Measurements from ENCODE around the gene ERH. TPM values are rescaled to one million over a fixed set of nuclear protein-coding genes. Genes with fewer than 3 reads are reported as not detected.

ERH gene
- total RNA-seq, 1 donor from 2014 or later = 282 TPM

DNA sequence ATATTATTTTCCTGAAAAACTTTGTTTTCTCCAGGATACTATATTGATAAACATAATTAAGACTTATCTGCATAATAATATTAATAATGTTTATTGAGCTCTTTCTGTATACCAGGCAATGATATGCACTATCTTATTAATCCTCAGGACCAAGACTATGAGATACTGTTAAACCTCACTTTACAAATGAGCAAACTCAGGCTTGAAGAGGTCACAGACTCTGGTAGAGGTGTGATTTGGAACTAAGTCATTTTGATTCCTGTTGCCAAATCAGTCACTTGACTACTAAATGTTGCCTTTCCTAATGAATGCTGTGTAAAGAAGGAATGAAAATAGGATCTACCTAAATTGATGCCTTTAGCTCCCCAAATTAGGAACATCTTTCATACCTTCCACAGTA, 7.7 kb upstream of the ERH start:
- Mint-ChIP-seq H3K36me3 (ENCODE audit: low read depth, unreplicated experiment) (peaks cover 7% of the 10 kb centered on the region), H3K4me3 (ENCODE audit: unreplicated experiment) (no peak overlapping the region), H3K9me3 (ENCODE audit: unreplicated experiment) (no peaks in the 10 kb centered on the region), H3K27me3 (ENCODE audit: unreplicated experiment) (no peaks in the 10 kb centered on the region), H3K27ac (ENCODE audit: unreplicated experiment) (no peak overlapping the region), H3K4me1 (ENCODE audit: unreplicated experiment) (peaks cover 3% of the 10 kb centered on the region)
- DNase-seq (ENCODE audit: low spot score) = no peak
- TF ChIP-seq, protein P1, sequence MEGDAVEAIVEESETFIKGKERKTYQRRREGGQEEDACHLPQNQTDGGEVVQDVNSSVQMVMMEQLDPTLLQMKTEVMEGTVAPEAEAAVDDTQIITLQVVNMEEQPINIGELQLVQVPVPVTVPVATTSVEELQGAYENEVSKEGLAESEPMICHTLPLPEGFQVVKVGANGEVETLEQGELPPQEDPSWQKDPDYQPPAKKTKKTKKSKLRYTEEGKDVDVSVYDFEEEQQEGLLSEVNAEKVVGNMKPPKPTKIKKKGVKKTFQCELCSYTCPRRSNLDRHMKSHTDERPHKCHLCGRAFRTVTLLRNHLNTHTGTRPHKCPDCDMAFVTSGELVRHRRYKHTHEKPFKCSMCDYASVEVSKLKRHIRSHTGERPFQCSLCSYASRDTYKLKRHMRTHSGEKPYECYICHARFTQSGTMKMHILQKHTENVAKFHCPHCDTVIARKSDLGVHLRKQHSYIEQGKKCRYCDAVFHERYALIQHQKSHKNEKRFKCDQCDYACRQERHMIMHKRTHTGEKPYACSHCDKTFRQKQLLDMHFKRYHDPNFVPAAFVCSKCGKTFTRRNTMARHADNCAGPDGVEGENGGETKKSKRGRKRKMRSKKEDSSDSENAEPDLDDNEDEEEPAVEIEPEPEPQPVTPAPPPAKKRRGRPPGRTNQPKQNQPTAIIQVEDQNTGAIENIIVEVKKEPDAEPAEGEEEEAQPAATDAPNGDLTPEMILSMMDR (IDR thresholded peaks at IDR 0.05; ENCODE audit: unreplicated experiment) = no peak

DNA sequence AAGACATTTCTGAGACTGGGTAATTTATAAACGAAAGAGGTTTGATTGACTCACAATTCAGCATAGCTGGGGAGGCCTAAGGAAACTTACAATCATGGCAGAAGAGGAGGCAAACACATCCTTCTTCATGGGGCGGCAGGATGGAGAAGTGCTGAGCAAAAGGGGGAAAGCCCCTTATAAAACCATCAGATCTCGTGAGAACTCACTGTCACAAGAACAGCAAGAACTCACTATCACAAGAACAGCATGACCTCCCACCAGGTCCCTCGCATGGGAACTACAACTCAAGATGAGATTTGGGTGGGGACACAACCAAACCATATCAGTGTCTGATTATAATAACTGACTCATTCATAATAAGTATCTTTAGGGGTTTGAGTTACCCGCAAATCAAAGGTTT, 6.8 kb upstream of the ERH start:
- Mint-ChIP-seq H3K9me3 (ENCODE audit: unreplicated experiment) (no peaks in the 10 kb centered on the region), H3K4me1 (ENCODE audit: unreplicated experiment) (peaks cover 11% of the 10 kb centered on the region), H3K27me3 (ENCODE audit: unreplicated experiment) (no peaks in the 10 kb centered on the region), H3K36me3 (ENCODE audit: low read depth, unreplicated experiment) (peaks cover 7% of the 10 kb centered on the region), H3K4me3 (ENCODE audit: unreplicated experiment) (peak overlapping the region; percentile 17), H3K27ac (ENCODE audit: unreplicated experiment) (no peak overlapping the region)
- TF ChIP-seq, protein P1 (IDR thresholded peaks at IDR 0.05; ENCODE audit: unreplicated experiment) = no peak
- no peak for DNase-seq (ENCODE audit: low spot score)

DNA sequence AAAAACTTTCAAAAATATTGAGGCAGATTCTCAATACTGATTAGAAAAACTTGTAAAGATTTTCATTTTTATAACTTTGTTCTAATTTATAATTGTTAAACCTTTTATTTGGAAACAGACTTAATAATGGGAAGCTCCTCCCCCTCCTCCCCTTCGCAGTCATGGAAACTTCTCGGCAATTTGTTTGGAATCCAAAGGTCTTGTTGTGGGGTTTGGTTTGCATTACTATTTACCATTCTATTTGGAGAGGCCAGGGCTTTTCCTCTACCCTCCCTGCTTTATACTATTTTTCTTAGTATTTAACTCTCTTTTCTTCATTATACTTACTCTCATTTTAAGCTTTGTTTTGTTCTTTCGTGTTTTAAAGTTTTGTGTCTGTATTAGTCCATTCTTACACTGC, 6.4 kb upstream of the ERH start:
- Mint-ChIP-seq H3K9me3 (ENCODE audit: unreplicated experiment) (no peaks in the 10 kb centered on the region), H3K36me3 (ENCODE audit: low read depth, unreplicated experiment) (peaks cover 7% of the 10 kb centered on the region), H3K27me3 (ENCODE audit: unreplicated experiment) (no peaks in the 10 kb centered on the region), H3K4me3 (ENCODE audit: unreplicated experiment) (peak overlapping the region; percentile 17), H3K4me1 (ENCODE audit: unreplicated experiment) (peaks cover 13% of the 10 kb centered on the region), H3K27ac (ENCODE audit: unreplicated experiment) (no peak overlapping the region)
- TF ChIP-seq, protein P1 (IDR thresholded peaks at IDR 0.05; ENCODE audit: unreplicated experiment) = no peak
- DNase-seq (ENCODE audit: low spot score) = no peak

DNA sequence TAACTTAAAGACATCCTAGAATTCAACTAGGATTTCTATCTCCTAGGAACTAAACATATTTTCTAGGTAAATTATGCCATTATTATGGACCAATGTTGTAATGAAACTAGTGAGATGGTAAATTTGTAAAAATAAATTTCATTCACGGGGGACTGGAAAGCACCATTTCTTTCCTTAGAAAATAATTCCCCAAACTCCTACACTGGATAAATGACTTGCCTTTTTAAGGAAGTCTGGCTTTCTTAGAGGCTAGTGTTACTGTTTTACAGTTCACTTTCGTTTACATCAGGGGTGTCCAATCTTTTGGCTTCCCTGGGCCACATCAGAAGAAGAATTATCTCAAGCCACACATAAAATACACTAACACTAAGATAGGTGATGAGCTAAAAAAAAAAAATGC, 3.7 kb upstream of the ERH start:
- Mint-ChIP-seq H3K4me1 (ENCODE audit: unreplicated experiment) (peaks cover 27% of the 10 kb centered on the region), H3K9me3 (ENCODE audit: unreplicated experiment) (no peaks in the 10 kb centered on the region), H3K36me3 (ENCODE audit: low read depth, unreplicated experiment) (peaks cover 7% of the 10 kb centered on the region), H3K27me3 (ENCODE audit: unreplicated experiment) (peaks cover 6% of the 10 kb centered on the region), H3K4me3 (ENCODE audit: unreplicated experiment) (no peak overlapping the region), H3K27ac (ENCODE audit: unreplicated experiment) (no peak overlapping the region)
- TF ChIP-seq, protein P1 (IDR thresholded peaks at IDR 0.05; ENCODE audit: unreplicated experiment) = no peak
- no peak for DNase-seq (ENCODE audit: low spot score)

DNA sequence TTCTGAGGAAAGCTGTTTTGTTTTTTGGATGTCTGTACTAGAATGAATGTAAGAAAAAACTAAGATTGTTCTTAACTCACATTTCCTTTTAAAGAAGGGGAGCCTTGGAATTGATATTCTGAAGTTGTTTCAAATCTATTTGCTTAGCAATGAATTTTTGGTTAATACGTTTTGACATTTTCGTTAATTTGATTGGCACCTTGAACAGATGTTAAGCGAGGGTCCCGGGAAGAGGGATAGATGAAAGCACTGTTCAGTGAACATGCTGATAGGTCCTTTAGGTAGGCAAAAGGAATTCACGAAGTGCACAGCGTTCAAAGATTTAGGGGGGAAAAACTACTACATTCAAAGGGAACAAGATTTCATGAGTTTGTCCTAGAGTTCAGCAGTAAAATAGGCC, 2.1 kb upstream of the ERH start:
- TF ChIP-seq, protein P1 (IDR thresholded peaks at IDR 0.05; ENCODE audit: unreplicated experiment) = no peak
- Mint-ChIP-seq H3K4me1 (ENCODE audit: unreplicated experiment) (peaks cover 33% of the 10 kb centered on the region), H3K36me3 (ENCODE audit: low read depth, unreplicated experiment) (peaks cover 15% of the 10 kb centered on the region), H3K27me3 (ENCODE audit: unreplicated experiment) (peaks cover 6% of the 10 kb centered on the region), H3K27ac (ENCODE audit: unreplicated experiment) (no peak overlapping the region), H3K9me3 (ENCODE audit: unreplicated experiment) (no peaks in the 10 kb centered on the region), H3K4me3 (ENCODE audit: unreplicated experiment) (peak overlapping the region; percentile 99)
- no peak for DNase-seq (ENCODE audit: low spot score)

All from endothelial cell (in vitro differentiated cells).